ENCODE measurements around the gene ENDOV.

- TF ChIP-seq EZH2 (IDR thresholded peaks at IDR 0.05; ENCODE audit: borderline replicate concordance, low read depth, low read length, severe bottlenecking), result no peak
- TF ChIP-seq CTCF (IDR thresholded peaks at IDR 0.05; ENCODE audit: borderline replicate concordance, extremely low read depth, low read length, poor library complexity, severe bottlenecking), result no peak
Observed at GRCh38 chr17:80374732-80375585, 40.0 kb upstream of the ENDOV start.

Data from DND-41 (cell line).